ENCODE data around the gene SRCIN1.

GRCh38 chr17:38586788-38587187, 19.0 kb downstream of the SRCIN1 start:
- TF ChIP-seq, protein P1, sequence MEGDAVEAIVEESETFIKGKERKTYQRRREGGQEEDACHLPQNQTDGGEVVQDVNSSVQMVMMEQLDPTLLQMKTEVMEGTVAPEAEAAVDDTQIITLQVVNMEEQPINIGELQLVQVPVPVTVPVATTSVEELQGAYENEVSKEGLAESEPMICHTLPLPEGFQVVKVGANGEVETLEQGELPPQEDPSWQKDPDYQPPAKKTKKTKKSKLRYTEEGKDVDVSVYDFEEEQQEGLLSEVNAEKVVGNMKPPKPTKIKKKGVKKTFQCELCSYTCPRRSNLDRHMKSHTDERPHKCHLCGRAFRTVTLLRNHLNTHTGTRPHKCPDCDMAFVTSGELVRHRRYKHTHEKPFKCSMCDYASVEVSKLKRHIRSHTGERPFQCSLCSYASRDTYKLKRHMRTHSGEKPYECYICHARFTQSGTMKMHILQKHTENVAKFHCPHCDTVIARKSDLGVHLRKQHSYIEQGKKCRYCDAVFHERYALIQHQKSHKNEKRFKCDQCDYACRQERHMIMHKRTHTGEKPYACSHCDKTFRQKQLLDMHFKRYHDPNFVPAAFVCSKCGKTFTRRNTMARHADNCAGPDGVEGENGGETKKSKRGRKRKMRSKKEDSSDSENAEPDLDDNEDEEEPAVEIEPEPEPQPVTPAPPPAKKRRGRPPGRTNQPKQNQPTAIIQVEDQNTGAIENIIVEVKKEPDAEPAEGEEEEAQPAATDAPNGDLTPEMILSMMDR (IDR thresholded peaks at IDR 0.05): no peak
- TF ChIP-seq ZFX (IDR thresholded peaks at IDR 0.05; ENCODE audit: borderline replicate concordance): no peak

Measured in 22Rv1 (cell line).